Measurements from ENCODE around the gene CAB39. TPM values are rescaled to one million over a fixed set of nuclear protein-coding genes. Genes with fewer than 3 reads are reported as not detected.

The CAB39 gene
- total RNA-seq = 100 to 1,000 TPM in 1 of 4 donors, 10 to 100 TPM in 3; 60.2 to 124 (median 72.2) TPM

DNA sequence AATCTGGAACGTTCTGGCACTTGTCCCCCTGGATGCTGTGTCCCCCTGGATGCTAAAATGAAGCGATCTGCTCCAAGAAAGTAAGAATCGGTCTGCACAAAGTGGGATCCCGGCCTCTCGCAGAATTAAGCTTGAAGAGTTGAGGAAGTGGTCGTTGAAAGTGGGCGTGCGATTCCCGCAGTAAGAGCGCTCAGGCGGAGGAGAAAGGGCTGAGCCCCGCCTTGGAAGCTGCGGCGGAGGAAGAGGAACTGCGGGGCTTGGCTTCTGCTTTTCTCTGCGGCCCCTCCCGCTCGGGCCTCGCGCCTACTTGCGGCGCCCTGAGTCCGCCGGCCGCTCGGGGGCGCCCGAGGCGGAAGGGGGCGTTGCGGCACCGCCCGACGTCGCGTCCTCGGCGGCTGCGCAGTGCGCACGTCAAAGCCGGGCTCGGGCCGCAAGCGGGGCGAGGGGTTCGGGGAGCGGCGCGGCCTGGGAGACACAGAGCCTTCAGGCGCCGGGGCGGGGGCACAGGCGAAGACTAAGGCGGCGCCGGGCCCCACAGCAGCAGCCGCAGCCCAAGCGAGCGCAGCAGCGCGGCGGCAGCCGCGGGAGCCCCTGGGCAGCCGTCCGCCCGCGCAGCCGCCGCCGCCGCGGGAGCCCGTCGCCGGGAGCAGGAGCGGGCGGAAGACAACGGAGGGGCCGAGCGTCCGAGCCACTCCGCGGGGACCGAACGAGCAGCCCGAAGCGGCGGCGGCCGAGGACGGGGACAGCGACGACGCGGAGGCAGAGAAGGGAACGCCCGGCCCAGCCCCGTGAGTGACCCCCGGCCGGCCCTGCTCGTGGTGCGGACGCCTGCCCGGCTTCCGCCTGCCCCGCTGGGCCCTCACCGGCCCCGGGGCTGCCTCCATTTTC lies at the start of gene CAB39:
Gene CAB39, plus strand, starts transcription at position 400 of the 888 bp plus-strand sequence. CDS start 47,160 bp downstream, outside the sequence.
- H3K36me3 ChIP-seq = no peaks in the 10 kb centered on the region
- no peaks in the 10 kb centered on the region for H3K9me3 ChIP-seq
- TF ChIP-seq, protein P1, sequence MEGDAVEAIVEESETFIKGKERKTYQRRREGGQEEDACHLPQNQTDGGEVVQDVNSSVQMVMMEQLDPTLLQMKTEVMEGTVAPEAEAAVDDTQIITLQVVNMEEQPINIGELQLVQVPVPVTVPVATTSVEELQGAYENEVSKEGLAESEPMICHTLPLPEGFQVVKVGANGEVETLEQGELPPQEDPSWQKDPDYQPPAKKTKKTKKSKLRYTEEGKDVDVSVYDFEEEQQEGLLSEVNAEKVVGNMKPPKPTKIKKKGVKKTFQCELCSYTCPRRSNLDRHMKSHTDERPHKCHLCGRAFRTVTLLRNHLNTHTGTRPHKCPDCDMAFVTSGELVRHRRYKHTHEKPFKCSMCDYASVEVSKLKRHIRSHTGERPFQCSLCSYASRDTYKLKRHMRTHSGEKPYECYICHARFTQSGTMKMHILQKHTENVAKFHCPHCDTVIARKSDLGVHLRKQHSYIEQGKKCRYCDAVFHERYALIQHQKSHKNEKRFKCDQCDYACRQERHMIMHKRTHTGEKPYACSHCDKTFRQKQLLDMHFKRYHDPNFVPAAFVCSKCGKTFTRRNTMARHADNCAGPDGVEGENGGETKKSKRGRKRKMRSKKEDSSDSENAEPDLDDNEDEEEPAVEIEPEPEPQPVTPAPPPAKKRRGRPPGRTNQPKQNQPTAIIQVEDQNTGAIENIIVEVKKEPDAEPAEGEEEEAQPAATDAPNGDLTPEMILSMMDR (IDR thresholded peaks at IDR 0.05) = peak; percentile 89 to 98 (median 94)
- peak; percentile 87 to 94 for TF ChIP-seq POLR2A (IDR thresholded peaks at IDR 0.05)
- peak; percentile 85 to 94 (median 91) for DNase-seq
- peak within 1 kb of the TSS; percentile 93 to 97 (median 96) for H3K27ac ChIP-seq
- H3K4me1 ChIP-seq = peaks cover 0 to 37% (median 11%) of the 10 kb centered on the region in 4 donors
- H3K4me3 ChIP-seq = peak within 1 kb of the TSS; percentile 89 to 99 (median 93)
- H3K27me3 ChIP-seq = no peaks in the 10 kb centered on the region

DNA sequence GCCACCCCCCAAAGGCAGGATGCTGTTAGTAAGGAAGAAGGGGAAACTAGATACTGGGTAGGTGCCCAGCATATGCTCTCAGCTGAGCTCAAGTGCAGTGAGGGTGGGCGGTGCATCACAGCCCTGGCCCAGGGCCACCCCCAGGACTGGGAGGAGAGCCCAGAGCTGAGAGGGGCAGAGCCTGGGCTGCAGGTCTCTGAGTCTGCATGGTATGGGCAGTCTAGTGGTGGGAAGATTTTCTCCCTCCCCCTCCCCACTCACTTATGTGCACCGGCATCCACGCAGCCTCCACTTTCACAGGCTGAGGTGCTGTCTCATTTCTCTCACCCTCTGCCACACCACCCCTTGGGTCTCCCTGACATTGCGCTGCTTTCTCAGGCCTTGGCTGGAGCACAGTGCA lies 48.5 kb upstream of the CAB39 start:
- TF ChIP-seq, protein P1 (IDR thresholded peaks at IDR 0.05) = no peak
- TF ChIP-seq POLR2A (IDR thresholded peaks at IDR 0.05) = no peak
- Histone ChIP-seq H3K36me3 (no peaks in the 10 kb centered on the region), H3K4me1 (peaks cover 0 to 34% (median 18%) of the 10 kb centered on the region in 4 donors), H3K4me3 (no peak overlapping the region), H3K9me3 (no peaks in the 10 kb centered on the region), H3K27me3 (no peaks in the 10 kb centered on the region), H3K27ac (peak overlapping the region in 1 of 4 donors; percentile 6)
- DNase-seq = no peak

DNA sequence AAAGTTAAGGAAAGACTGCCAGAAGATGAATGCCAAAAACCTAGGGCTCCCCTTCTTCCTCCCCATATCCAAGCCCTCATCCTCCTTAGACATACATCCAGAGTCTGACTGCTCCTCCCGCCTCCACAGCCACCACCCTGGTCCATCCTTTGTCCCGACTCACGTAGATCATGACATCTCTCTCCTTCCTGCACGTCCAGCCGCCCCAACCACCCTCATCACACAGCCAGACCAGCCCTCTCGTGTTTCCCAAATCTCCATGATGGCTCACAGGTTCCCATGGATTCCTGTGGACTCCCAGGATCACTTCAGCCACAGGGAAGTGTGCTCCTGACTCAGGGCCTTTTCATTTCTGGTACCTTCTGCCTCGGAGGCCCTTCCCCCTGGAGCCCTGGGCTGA lies 47.8 kb upstream of the CAB39 start:
- H3K4me3 ChIP-seq = no peak overlapping the region
- TF ChIP-seq POLR2A (IDR thresholded peaks at IDR 0.05) = no peak
- TF ChIP-seq, protein P1 (IDR thresholded peaks at IDR 0.05) = no peak
- no peaks in the 10 kb centered on the region for H3K9me3 ChIP-seq
- no peak for DNase-seq
- no peak overlapping the region for H3K27ac ChIP-seq
- H3K4me1 ChIP-seq = peaks cover 0 to 30% (median 13%) of the 10 kb centered on the region in 4 donors
- no peaks in the 10 kb centered on the region for H3K36me3 ChIP-seq
- no peaks in the 10 kb centered on the region for H3K27me3 ChIP-seq

DNA sequence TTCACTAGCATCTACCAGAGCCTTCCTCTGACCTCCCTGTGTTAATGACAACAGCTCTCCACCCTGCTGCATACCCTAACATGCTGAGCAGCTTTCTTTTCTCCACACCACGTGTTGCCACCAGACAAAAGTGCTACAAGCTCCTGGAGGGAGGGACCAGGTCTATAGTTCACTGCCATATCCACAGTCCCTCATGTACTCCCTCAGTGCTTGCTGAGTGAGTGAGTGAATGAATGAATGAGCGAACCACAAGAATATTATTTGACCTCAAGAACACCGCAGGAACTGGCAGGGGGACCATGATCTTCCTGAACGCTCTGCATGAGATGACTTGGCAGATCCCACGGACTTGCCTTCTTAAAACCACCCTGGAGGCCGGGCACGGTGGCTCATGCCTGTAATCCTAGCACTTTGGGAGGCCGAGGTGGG lies 47.4 kb upstream of the CAB39 start:
- TF ChIP-seq POLR2A (IDR thresholded peaks at IDR 0.05) = no peak
- TF ChIP-seq, protein P1 (IDR thresholded peaks at IDR 0.05) = no peak
- H3K9me3 ChIP-seq = no peaks in the 10 kb centered on the region

DNA sequence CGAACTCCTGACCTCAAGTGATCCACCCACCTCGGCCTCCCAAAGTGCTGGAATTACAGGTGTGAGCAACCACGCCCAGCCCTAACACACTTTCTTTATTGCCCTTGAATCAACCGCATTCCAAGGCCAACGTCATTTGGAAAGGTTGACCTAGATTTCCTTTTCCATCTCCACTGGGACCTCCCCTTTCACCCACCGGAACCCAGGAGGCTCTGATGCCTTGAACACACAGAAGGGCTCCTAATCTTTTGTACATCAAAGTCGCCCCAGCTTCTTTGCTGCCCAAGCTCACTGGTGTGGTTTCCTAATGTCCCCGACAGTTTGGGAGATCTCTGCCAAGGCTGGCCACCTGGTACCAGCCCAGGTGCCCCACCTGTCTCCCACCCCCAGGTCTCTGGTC lies 46.2 kb upstream of the CAB39 start:
- Histone ChIP-seq H3K36me3 (no peaks in the 10 kb centered on the region), H3K9me3 (no peaks in the 10 kb centered on the region), H3K27me3 (no peaks in the 10 kb centered on the region), H3K27ac (no peak overlapping the region), H3K4me1 (peaks cover 0 to 20% (median 6%) of the 10 kb centered on the region in 4 donors), H3K4me3 (no peak overlapping the region)
- TF ChIP-seq POLR2A (IDR thresholded peaks at IDR 0.05) = no peak
- TF ChIP-seq, protein P1 (IDR thresholded peaks at IDR 0.05) = no peak
- DNase-seq = no peak

More for the DNA sequence above, 47.4 kb upstream of the CAB39 start:
- DNase-seq = no peak
- H3K36me3 ChIP-seq = no peaks in the 10 kb centered on the region
- H3K4me3 ChIP-seq = no peak overlapping the region
- H3K27me3 ChIP-seq = no peaks in the 10 kb centered on the region
- H3K27ac ChIP-seq = no peak overlapping the region
- H3K4me1 ChIP-seq = peaks cover 0 to 26% (median 11%) of the 10 kb centered on the region in 4 donors
